H9 (cell line): ENCODE measurements around the gene TBCB. TPM values are rescaled to one million over a fixed set of nuclear protein-coding genes. Genes with fewer than 3 reads are reported as not detected.

Source experiments
- DNase-seq: peaks from one replicate; pipeline ENCODE4 v3.0.0-alpha.2; 2017
- H2AFZ ChIP-seq: one replicate; pipeline ENCODE4 v1.6.1; 2013; ENCODE audit warnings: mild to moderate bottlenecking, low read length, control low read depth, moderate library complexity
- H2AK5ac ChIP-seq: 2 replicates; pipeline ENCODE4 v1.6.1; 2013; ENCODE audit warnings: low read length, control low read depth, mixed read lengths; ENCODE audit not compliant: insufficient read length
- H2BK120ac ChIP-seq: one replicate; pipeline ENCODE4 v1.6.1; 2013; ENCODE audit warnings: low read depth, mild to moderate bottlenecking, low read length, control low read depth, inconsistent platforms; ENCODE audit not compliant: poor library complexity, severe bottlenecking
- H2BK12ac ChIP-seq: 2 replicates; pipeline ENCODE4 v1.6.1; 2013; ENCODE audit warnings: low read length, control low read depth, mixed read lengths, low read depth; ENCODE audit not compliant: insufficient read length
- H2BK15ac ChIP-seq: 2 replicates; pipeline ENCODE4 v1.6.1; 2013; ENCODE audit warnings: low read depth, low read length, control low read depth
- H2BK20ac ChIP-seq: one replicate; pipeline ENCODE4 v1.6.1; 2013; ENCODE audit warnings: low read depth, mild to moderate bottlenecking, low read length, control low read depth, inconsistent platforms; ENCODE audit not compliant: poor library complexity, severe bottlenecking
- H2BK5ac ChIP-seq: 2 replicates; pipeline ENCODE4 v1.6.1; 2013; ENCODE audit warnings: low read length, control low read depth, mixed read lengths; ENCODE audit not compliant: insufficient read length
- H3K14ac ChIP-seq: 2 replicates; pipeline ENCODE4 v1.6.1; 2013; ENCODE audit warnings: low read length, control low read depth; ENCODE audit not compliant: insufficient read depth
- H3K18ac ChIP-seq: 2 replicates; pipeline ENCODE4 v1.6.1; 2013; ENCODE audit warnings: low read depth, mild to moderate bottlenecking, mixed read lengths, low read length, control low read depth; ENCODE audit not compliant: insufficient read length
- H3K23ac ChIP-seq: 2 replicates; pipeline ENCODE4 v1.6.1; 2013; ENCODE audit warnings: low read length, control low read depth, mixed read lengths, low read depth; ENCODE audit not compliant: insufficient read length
- H3K23me2 ChIP-seq: 2 replicates; pipeline ENCODE4 v1.6.1; 2013; ENCODE audit warnings: low read depth, mild to moderate bottlenecking, mixed read lengths, low read length, control low read depth; ENCODE audit not compliant: insufficient read length, poor library complexity, severe bottlenecking
- H3K27ac ChIP-seq: 2 replicates; pipeline ENCODE4 v1.5.1; 2013; ENCODE audit warnings: low read length, control low read depth, mixed read lengths, low read depth; ENCODE audit not compliant: insufficient read length
- H3K27me3 ChIP-seq: 2 replicates; pipeline ENCODE4 v1.6.1; 2013; ENCODE audit warnings: low read length, control low read depth, inconsistent platforms; ENCODE audit not compliant: insufficient read depth
- H3K4ac ChIP-seq: 2 replicates; pipeline ENCODE4 v1.6.1; 2013; ENCODE audit warnings: low read depth, mild to moderate bottlenecking, control low read depth, inconsistent platforms, low read length, moderate library complexity
- H3K4me1 ChIP-seq: 2 replicates; pipeline ENCODE4 v1.6.1; 2013; ENCODE audit warnings: low read length, control low read depth, inconsistent platforms; ENCODE audit not compliant: insufficient read depth
- H3K4me2 ChIP-seq: 2 replicates; pipeline ENCODE4 v1.6.1; 2013; ENCODE audit warnings: low read length, control low read depth, mixed read lengths; ENCODE audit not compliant: insufficient read length, insufficient read depth
- H3K56ac ChIP-seq: 2 replicates; pipeline ENCODE4 v1.6.1; 2013; ENCODE audit warnings: low read depth, mild to moderate bottlenecking, mixed read lengths, low read length, control low read depth; ENCODE audit not compliant: insufficient read length
- H3K79me1 ChIP-seq: 2 replicates; pipeline ENCODE4 v1.6.1; 2013; ENCODE audit warnings: low read depth, mild to moderate bottlenecking, moderate library complexity, low read length, control low read depth, inconsistent platforms; ENCODE audit not compliant: insufficient read depth, poor library complexity, severe bottlenecking
- H3K79me2 ChIP-seq: 2 replicates; pipeline ENCODE4 v1.6.1; 2013; ENCODE audit warnings: low read length, control low read depth, inconsistent platforms; ENCODE audit not compliant: insufficient read depth
- H3K9ac ChIP-seq: 2 replicates; pipeline ENCODE4 v1.6.1; 2013; ENCODE audit warnings: low read length, control low read depth, mixed read lengths; ENCODE audit not compliant: insufficient read length; ENCODE audit errors: extremely low read depth
- H3K9me3 ChIP-seq: one replicate; pipeline ENCODE4 v1.6.1; 2013; ENCODE audit warnings: low read depth, low read length, inconsistent platforms; ENCODE audit not compliant: control insufficient read depth
- H3T11ph ChIP-seq: one replicate; pipeline ENCODE4 v1.6.1; 2013; ENCODE audit warnings: mild to moderate bottlenecking, low read length, control low read depth, inconsistent platforms
- H4K20me1 ChIP-seq: one replicate; pipeline ENCODE4 v1.6.1; 2013; ENCODE audit not compliant: control insufficient read depth, insufficient read length, insufficient read depth
- H4K5ac ChIP-seq: 2 replicates; pipeline ENCODE4 v1.6.1; 2013; ENCODE audit warnings: low read depth, mild to moderate bottlenecking, mixed read lengths, low read length, control low read depth; ENCODE audit not compliant: insufficient read length
- H4K8ac ChIP-seq: replicated peaks from 2 replicates; pipeline ENCODE4 v1.6.1; 2013; ENCODE audit warnings: low read length, control low read depth, mixed read lengths, low read depth; ENCODE audit not compliant: insufficient read length
- H4K91ac ChIP-seq: 2 replicates; pipeline ENCODE4 v1.6.1; 2013; ENCODE audit warnings: low read depth, mild to moderate bottlenecking, moderate library complexity, mixed read lengths, low read length, control low read depth; ENCODE audit not compliant: insufficient read length
- H3K27ac Mint-ChIP-seq, 3 experiments: 2 replicates in 2 of 3; 3 replicates in 1 of 3; pipeline ENCODE4 v1.8.0; 2020 to 2021; ENCODE audit warnings: mixed read lengths in 3 of 3, mild to moderate bottlenecking in 1 of 3, moderate library complexity in 1 of 3
- H3K27me3 Mint-ChIP-seq: 2 replicates; pipeline ENCODE4 v1.8.0; 2021; ENCODE audit warnings: low read depth, mild to moderate bottlenecking, moderate library complexity, mixed read lengths
- H3K36me3 Mint-ChIP-seq, 3 experiments: 2 replicates in 2 of 3; 3 replicates in 1 of 3; pipeline ENCODE4 v1.8.0; 2020 to 2021; ENCODE audit warnings: low read depth in 3 of 3, mixed read lengths in 3 of 3; ENCODE audit not compliant: insufficient read depth in 1 of 3
- H3K4me1 Mint-ChIP-seq, 2 experiments: 2 replicates each; pipeline ENCODE4 v1.8.0; 2020; ENCODE audit warnings: mixed read lengths in 2 of 2
- H3K4me3 Mint-ChIP-seq, 2 experiments: 2 replicates in 1 of 2; 3 replicates in 1 of 2; pipeline ENCODE4 v1.8.0; 2020 to 2021; ENCODE audit warnings: mild to moderate bottlenecking in 2 of 2, mixed read lengths in 2 of 2, moderate library complexity in 1 of 2
- H3K9me3 Mint-ChIP-seq, 2 experiments: 2 replicates in 1 of 2; 3 replicates in 1 of 2; pipeline ENCODE4 v1.8.0; 2020; ENCODE audit warnings: mild to moderate bottlenecking in 2 of 2, mixed read lengths in 2 of 2, moderate library complexity in 1 of 2
- WGBS: extraction: QIAGEN DNeasy Blood & Tissue Kit; methylation state at CpG from one replicate; pipeline ENCODE4 v1.1.7; 2013; ENCODE audit warnings: missing lambda C conversion rate, low lambda C conversion rate, mixed read lengths; ENCODE audit not compliant: insufficient read length; ENCODE audit errors: extremely low coverage; 5-methylcytosine and 5-hydroxymethylcytosine counted together
- total RNA-seq: library from RNA; stranded (reverse); gene quantifications from 2 replicates; pipeline ENCODE4 v1.2.1, GENCODE V29; 2021
- TF ChIP-seq, protein P1 (sequence below): fragments of 200-600 bp; sonication (generic); conservative IDR thresholded peaks from 3 replicates; pipeline ENCODE4 v1.8.0; 2021; ENCODE audit warnings: antibody characterized with exemption, mild to moderate bottlenecking

Gene TBCB
- total RNA-seq, 1 experiment from 2014 or later = 216 TPM

DNA sequence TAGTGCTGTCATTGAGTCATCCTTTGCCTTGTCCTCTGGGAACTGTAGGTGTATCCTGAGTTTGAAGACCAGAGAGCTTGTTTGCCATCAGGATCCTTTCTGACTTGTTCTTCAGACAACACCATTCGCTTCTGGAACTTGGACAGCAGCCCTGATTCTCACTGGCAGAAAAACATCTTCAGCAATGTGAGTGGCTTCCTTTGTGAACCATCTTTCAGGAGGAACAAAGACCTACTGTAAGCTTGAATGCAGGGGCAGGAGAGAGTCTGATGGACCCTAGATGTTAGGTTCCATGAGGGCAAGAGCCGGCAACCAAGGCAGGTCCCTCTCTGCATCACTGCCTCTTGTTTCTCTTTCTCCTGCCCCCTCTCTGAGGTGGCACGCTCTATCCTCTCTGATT, 33.9 kb upstream of the TBCB start:
- Histone ChIP-seq H3K9ac (no peak overlapping the region), H3K4ac (no peak overlapping the region), H3K23ac (no peak overlapping the region), H3K27ac (no peak overlapping the region), H3K79me1 (no peaks in the 10 kb centered on the region), H2BK15ac (no peak overlapping the region), H4K5ac (no peak overlapping the region), H3K9me3 (no peaks in the 10 kb centered on the region), H3K79me2 (no peaks in the 10 kb centered on the region), H3K4me1 (no peaks in the 10 kb centered on the region), H2AFZ (no peak overlapping the region), H2BK12ac (no peak overlapping the region), H3T11ph (no peak overlapping the region), H3K18ac (no peak overlapping the region), H4K91ac (no peak overlapping the region), H3K27me3 (no peaks in the 10 kb centered on the region), H4K20me1 (peaks cover 2% of the 10 kb centered on the region), H3K56ac (no peak overlapping the region), H4K8ac (no peak overlapping the region), H2BK20ac (no peak overlapping the region), H3K14ac (no peak overlapping the region), H3K4me2 (no peak overlapping the region), H2BK120ac (no peak overlapping the region), H2AK5ac (no peak overlapping the region), H3K23me2 (no peaks in the 10 kb centered on the region), H2BK5ac (no peak overlapping the region)
- no peak for DNase-seq
- H3K27me3 Mint-ChIP-seq = no peaks in the 10 kb centered on the region
- no peak overlapping the region for H3K4me3 Mint-ChIP-seq
- no CpG with 5 or more reads among the region's 3 CpGs for WGBS
- H3K9me3 Mint-ChIP-seq = no peaks in the 10 kb centered on the region
- peaks cover 51 to 77% (median 69%) of the 10 kb centered on the region in 3 experiments; a peak in 6 of 7 replicates for H3K36me3 Mint-ChIP-seq
- no peak overlapping the region for H3K27ac Mint-ChIP-seq
- TF ChIP-seq, protein P1, sequence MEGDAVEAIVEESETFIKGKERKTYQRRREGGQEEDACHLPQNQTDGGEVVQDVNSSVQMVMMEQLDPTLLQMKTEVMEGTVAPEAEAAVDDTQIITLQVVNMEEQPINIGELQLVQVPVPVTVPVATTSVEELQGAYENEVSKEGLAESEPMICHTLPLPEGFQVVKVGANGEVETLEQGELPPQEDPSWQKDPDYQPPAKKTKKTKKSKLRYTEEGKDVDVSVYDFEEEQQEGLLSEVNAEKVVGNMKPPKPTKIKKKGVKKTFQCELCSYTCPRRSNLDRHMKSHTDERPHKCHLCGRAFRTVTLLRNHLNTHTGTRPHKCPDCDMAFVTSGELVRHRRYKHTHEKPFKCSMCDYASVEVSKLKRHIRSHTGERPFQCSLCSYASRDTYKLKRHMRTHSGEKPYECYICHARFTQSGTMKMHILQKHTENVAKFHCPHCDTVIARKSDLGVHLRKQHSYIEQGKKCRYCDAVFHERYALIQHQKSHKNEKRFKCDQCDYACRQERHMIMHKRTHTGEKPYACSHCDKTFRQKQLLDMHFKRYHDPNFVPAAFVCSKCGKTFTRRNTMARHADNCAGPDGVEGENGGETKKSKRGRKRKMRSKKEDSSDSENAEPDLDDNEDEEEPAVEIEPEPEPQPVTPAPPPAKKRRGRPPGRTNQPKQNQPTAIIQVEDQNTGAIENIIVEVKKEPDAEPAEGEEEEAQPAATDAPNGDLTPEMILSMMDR = no peak
- no peaks in the 10 kb centered on the region for H3K4me1 Mint-ChIP-seq
